ENCODE results near the gene IQGAP2.

The IQGAP2 gene

GRCh38 chr5:76690037-76690679 lies 287.1 kb downstream of the IQGAP2 start:
- Histone ChIP-seq H3K79me2 (ENCODE audit: control insufficient read depth, low read length) (no peaks in the 10 kb centered on the region), H3K4me3 (ENCODE audit: low read length) (no peak overlapping the region), H3K9me2 (replicated peaks; ENCODE audit: control insufficient read depth, low read length) (no peaks in the 10 kb centered on the region), H3K4me1 (ENCODE audit: control insufficient read depth, low read length) (no peaks in the 10 kb centered on the region), H3K27me3 (ENCODE audit: control insufficient read depth, low read length) (no peaks in the 10 kb centered on the region), H3K4me2 (ENCODE audit: low read length) (no peak overlapping the region), H4K20me1 (ENCODE audit: control insufficient read depth, insufficient read depth, low read depth, low read length) (no peaks in the 10 kb centered on the region), H3F3A (ENCODE audit: control insufficient read depth, insufficient read depth) (peaks cover 2% of the 10 kb centered on the region; the same call in 1 of the 2 replicates), H3K9me3 (ENCODE audit: control insufficient read depth, insufficient read depth, low read length) (no peaks in the 10 kb centered on the region), H3K36me3 (ENCODE audit: control insufficient read depth, low read length) (peaks cover 27% of the 10 kb centered on the region), H3K27ac (ENCODE audit: low read depth, low read length) (no peak overlapping the region)
- TF ChIP-seq CTCF (IDR thresholded peaks at IDR 0.05; ENCODE audit: low read depth, low read length, poor library complexity, severe bottlenecking) (no peak), EZH2phosphoT487 (IDR thresholded peaks at IDR 0.05; ENCODE audit: borderline replicate concordance, low read length) (no peak)

DNA sequence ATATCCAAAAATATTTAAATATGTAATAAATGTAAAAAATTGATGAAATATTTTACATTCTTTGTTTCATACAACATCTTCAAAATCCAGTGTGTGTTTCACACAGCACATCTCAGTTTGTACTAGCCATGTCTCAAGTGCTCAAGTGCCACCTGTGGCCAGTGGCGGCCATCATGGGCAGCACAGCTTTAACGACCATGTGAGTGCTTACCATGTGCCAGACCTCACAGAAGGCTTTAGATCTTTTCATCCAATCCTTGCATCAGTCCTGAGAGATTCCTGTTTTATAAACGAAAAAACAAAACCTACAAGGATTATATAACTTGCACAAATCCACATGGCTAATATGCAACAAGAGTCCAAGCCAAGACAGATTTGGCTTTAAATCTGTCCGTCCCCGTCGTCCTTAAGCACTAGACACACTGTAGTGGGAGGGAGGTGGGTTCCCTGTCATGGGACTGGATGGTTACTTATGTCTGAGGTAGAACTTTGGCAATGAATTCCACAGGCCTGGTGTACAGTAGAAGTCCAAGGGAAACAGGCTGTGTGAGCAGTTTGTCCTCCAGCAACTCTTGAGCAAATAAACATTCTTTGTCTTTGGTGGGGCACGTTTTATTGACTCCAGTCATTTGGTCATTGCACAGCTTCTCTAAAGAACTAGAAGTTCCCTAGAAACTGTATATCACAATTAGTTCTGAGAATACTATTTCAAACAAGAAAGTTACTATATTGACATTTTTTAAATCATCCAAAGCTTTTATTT lies 287.8 kb downstream of the IQGAP2 start:
- Histone ChIP-seq H3K4me3 (ENCODE audit: low read length) (no peak overlapping the region), H3K9me2 (replicated peaks; ENCODE audit: control insufficient read depth, low read length) (no peaks in the 10 kb centered on the region), H3K9me3 (ENCODE audit: control insufficient read depth, insufficient read depth, low read length) (no peaks in the 10 kb centered on the region), H3F3A (ENCODE audit: control insufficient read depth, insufficient read depth) (peaks cover 2% of the 10 kb centered on the region; the same call in 1 of the 2 replicates), H3K4me2 (ENCODE audit: low read length) (no peak overlapping the region), H3K27ac (ENCODE audit: low read depth, low read length) (no peak overlapping the region), H3K36me3 (ENCODE audit: control insufficient read depth, low read length) (peaks cover 29% of the 10 kb centered on the region), H3K27me3 (ENCODE audit: control insufficient read depth, low read length) (no peaks in the 10 kb centered on the region), H3K79me2 (ENCODE audit: control insufficient read depth, low read length) (no peaks in the 10 kb centered on the region), H4K20me1 (ENCODE audit: control insufficient read depth, insufficient read depth, low read depth, low read length) (no peaks in the 10 kb centered on the region), H3K4me1 (ENCODE audit: control insufficient read depth, low read length) (peaks cover 2% of the 10 kb centered on the region)
- no peak for TF ChIP-seq CTCF (IDR thresholded peaks at IDR 0.05; ENCODE audit: low read depth, low read length, poor library complexity, severe bottlenecking)
- no peak for TF ChIP-seq EZH2phosphoT487 (IDR thresholded peaks at IDR 0.05; ENCODE audit: borderline replicate concordance, low read length)

GRCh38 chr5:76691467-76692273 lies 288.6 kb downstream of the IQGAP2 start:
- no peaks in the 10 kb centered on the region for H4K20me1 ChIP-seq (ENCODE audit: control insufficient read depth, insufficient read depth, low read depth, low read length)
- no peak overlapping the region for H3K27ac ChIP-seq (ENCODE audit: low read depth, low read length)
- peaks cover 6% of the 10 kb centered on the region; the same call in 1 of the 2 replicates for H3F3A ChIP-seq (ENCODE audit: control insufficient read depth, insufficient read depth)
- H3K9me2 ChIP-seq (replicated peaks; ENCODE audit: control insufficient read depth, low read length) = no peaks in the 10 kb centered on the region
- no peaks in the 10 kb centered on the region for H3K27me3 ChIP-seq (ENCODE audit: control insufficient read depth, low read length)
- peaks cover 9% of the 10 kb centered on the region for H3K4me1 ChIP-seq (ENCODE audit: control insufficient read depth, low read length)
- H3K9me3 ChIP-seq (ENCODE audit: control insufficient read depth, insufficient read depth, low read length) = no peaks in the 10 kb centered on the region
- no peak overlapping the region for H3K4me2 ChIP-seq (ENCODE audit: low read length)
- peaks cover 35% of the 10 kb centered on the region for H3K36me3 ChIP-seq (ENCODE audit: control insufficient read depth, low read length)
- no peaks in the 10 kb centered on the region for H3K79me2 ChIP-seq (ENCODE audit: control insufficient read depth, low read length)
- no peak overlapping the region for H3K4me3 ChIP-seq (ENCODE audit: low read length)
- no peak for TF ChIP-seq EZH2phosphoT487 (IDR thresholded peaks at IDR 0.05; ENCODE audit: borderline replicate concordance, low read length)
- TF ChIP-seq CTCF (IDR thresholded peaks at IDR 0.05; ENCODE audit: low read depth, low read length, poor library complexity, severe bottlenecking) = no peak

Measured in DOHH2 (cell line).